Vagina (tissue), 2 donors: ENCODE data around the gene ARHGEF4.

Experiments used
- POLR2AphosphoS5 ChIP-seq, 2 donors: sonication (generic); formaldehyde crosslinking; IDR thresholded peaks; one replicate each; pipeline ENCODE4 v1.9.0; 2017; ENCODE audit warnings: antibody characterized with exemption in 2 of 2, mild to moderate bottlenecking in 2 of 2, low read depth in 1 of 2; ENCODE audit not compliant: insufficient read depth in 1 of 2
- TF ChIP-seq, protein P1 (sequence below), 3 experiments: fragments of 450-650 bp in 2 of 3; fragments of 200-600 bp in 1 of 3; sonication (generic) in 1 of 3; IDR thresholded peaks; one replicate each; pipeline ENCODE4 v1.5.1; 2017 to 2019; ENCODE audit warnings: antibody characterized with exemption in 3 of 3, mild to moderate bottlenecking in 2 of 3, moderate library complexity in 2 of 3

- TF ChIP-seq, protein P1, sequence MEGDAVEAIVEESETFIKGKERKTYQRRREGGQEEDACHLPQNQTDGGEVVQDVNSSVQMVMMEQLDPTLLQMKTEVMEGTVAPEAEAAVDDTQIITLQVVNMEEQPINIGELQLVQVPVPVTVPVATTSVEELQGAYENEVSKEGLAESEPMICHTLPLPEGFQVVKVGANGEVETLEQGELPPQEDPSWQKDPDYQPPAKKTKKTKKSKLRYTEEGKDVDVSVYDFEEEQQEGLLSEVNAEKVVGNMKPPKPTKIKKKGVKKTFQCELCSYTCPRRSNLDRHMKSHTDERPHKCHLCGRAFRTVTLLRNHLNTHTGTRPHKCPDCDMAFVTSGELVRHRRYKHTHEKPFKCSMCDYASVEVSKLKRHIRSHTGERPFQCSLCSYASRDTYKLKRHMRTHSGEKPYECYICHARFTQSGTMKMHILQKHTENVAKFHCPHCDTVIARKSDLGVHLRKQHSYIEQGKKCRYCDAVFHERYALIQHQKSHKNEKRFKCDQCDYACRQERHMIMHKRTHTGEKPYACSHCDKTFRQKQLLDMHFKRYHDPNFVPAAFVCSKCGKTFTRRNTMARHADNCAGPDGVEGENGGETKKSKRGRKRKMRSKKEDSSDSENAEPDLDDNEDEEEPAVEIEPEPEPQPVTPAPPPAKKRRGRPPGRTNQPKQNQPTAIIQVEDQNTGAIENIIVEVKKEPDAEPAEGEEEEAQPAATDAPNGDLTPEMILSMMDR (IDR thresholded peaks at IDR 0.05): no peak
- no peak for TF ChIP-seq POLR2AphosphoS5 (IDR thresholded peaks at IDR 0.05; ENCODE audit: insufficient read depth in 1 of 2, low read depth in 1 of 2)
Measured at GRCh38 chr2:130985206-130985780, 148.6 kb downstream of the ARHGEF4 start.
